Measurements from ENCODE around the gene SLC5A2.
"Not testable (repeated sequence)": the region's sequence is repeated elsewhere in the genome, so short reads cannot be mapped to it uniquely, and the experiment has no call there.

The SLC5A2 gene

DNA sequence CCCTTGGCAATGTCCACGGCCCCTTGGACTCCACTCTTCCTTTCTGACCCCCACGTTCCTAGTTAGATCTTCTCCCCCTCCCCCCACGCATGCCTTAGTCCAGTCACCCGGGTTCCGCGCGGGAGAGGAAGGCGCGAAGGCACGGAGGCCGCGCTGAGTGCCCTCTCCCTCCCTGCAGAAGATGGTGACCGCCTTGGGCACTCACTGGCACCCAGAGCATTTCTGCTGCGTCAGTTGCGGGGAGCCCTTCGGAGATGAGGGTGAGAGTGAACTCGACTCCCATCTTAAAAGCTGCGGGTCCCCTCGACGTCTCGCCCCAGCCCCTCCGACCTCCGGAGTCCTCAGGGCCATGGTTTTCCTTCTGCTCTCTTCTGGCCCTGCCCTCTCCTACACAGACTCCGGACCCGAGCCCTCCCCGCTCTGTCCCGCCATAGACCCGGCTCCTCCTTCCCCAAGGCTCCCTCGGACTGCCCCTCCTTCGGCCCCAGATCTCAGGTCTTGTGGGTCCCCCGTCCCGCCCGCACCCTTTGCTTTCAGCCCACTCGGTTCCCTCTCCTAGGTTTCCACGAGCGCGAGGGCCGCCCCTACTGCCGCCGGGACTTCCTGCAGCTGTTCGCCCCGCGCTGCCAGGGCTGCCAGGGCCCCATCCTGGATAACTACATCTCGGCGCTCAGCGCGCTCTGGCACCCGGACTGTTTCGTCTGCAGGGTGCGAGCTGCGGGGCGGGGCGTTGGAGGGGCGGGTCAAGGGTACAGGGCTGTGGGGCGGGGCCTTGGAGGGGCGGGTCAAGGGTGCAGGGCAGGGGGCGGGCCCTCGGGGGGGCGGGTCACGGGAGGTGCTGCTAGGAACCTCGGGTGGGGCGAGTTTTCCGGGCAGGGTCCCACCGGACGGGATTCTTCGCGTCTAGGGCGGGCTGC, 6.4 kb upstream of the SLC5A2 start:
- DNase-seq (ENCODE audit: low read depth in 2 of 2): no peak
- no peak for TF ChIP-seq CTCF (IDR thresholded peaks at IDR 0.05; ENCODE audit: low read depth, low read length)
- no peak overlapping the region for H3K4me3 ChIP-seq (replicated peaks in 1 of 2; ENCODE audit: low read depth in 2 of 2, low read length in 2 of 2)

GRCh38 chr16:31477220-31478216, 5.4 kb upstream of the SLC5A2 start:
- no peak for DNase-seq (ENCODE audit: low read depth in 2 of 2)
- TF ChIP-seq CTCF (IDR thresholded peaks at IDR 0.05; ENCODE audit: low read depth, low read length): no peak
- no peak overlapping the region for H3K4me3 ChIP-seq (replicated peaks in 1 of 2; ENCODE audit: low read depth in 2 of 2, low read length in 2 of 2)

DNA sequence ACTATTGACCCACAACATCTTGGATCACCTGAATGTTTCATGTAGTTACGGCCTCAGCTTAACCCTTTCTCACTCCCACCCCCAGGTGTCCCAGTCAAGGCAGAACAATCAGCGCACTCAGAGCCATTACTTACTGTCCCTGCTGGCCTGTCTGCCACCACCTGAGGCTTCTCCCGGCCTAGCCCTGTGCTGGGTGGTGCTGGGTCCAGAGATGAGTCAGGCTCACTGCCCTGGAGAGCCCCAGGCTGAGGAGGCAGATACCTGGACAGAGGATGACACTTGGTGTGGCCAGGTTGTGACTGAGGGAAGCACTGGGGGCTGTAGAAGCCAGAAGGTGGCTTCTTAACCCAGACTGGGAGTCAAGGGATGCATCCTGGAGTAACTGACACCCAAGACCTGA, 4.0 kb upstream of the SLC5A2 start:
- DNase-seq (ENCODE audit: low read depth in 2 of 2): no peak
- no peak for TF ChIP-seq CTCF (IDR thresholded peaks at IDR 0.05; ENCODE audit: low read depth, low read length)
- no peak overlapping the region for H3K4me3 ChIP-seq (replicated peaks in 1 of 2; ENCODE audit: low read depth in 2 of 2, low read length in 2 of 2)

GRCh38 chr16:31479751-31480150, 3.2 kb upstream of the SLC5A2 start:
- TF ChIP-seq CTCF (IDR thresholded peaks at IDR 0.05; ENCODE audit: low read depth, low read length): no peak
- DNase-seq (ENCODE audit: low read depth in 2 of 2): no peak
- H3K4me3 ChIP-seq (replicated peaks in 1 of 2; ENCODE audit: low read depth in 2 of 2, low read length in 2 of 2): no peak overlapping the region

DNA sequence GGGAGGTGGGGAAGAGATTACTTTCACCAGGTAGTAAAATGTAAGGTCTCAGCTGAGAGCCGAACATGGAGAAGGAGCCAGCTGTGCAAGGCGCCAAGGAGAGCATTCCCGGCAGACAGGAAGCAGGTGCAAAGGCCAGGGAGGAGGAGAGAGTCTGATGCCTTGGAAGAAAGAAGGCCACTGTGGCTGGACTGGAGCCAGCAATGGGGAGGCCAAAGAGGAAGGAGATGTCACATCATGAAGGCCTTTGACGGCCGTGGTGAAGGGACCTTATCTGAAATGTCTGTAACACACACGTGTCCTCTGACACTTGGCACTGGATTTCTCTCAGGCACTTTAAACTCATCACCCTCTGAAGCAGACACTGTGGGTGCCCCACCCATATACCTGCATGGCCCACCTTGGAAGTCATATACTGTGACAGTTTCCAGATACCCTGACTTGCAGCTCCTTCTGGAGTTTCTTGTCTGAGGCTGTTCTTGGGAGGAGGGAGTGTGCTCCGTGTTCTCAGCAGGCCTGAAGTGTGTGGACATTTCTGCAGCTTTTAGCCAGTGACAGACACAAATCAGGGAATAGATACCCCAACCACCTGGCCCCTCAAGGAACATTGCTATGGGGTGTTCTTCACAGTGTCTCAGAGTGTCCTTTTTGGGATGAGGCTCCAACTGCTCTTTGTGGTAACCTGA, 1.9 kb upstream of the SLC5A2 start:
- peak; percentile 27 to 51 for DNase-seq (ENCODE audit: low read depth in 2 of 2)
- no peak for TF ChIP-seq CTCF (IDR thresholded peaks at IDR 0.05; ENCODE audit: low read depth, low read length)
- no peak overlapping the region for H3K4me3 ChIP-seq (replicated peaks in 1 of 2; ENCODE audit: low read depth in 2 of 2, low read length in 2 of 2)

GRCh38 chr16:31484048-31484447, 1.1 kb downstream of the SLC5A2 start:
- H3K4me3 ChIP-seq (replicated peaks in 1 of 2; ENCODE audit: low read depth in 2 of 2, low read length in 2 of 2); DNase-seq (ENCODE audit: low read depth in 2 of 2): not testable (repeated sequence)
